HCT116 (cell line): Measurements from ENCODE around the gene CPNE5. TPM values are rescaled to one million over a fixed set of nuclear protein-coding genes. Genes with fewer than 3 reads are reported as not detected.

Source experiments
- ATAC-seq: fragments of 200-7000 bp; cut with Tn5 transposase; 2 replicates; pipeline ENCODE4 v1.9.1; 2020; ENCODE audit warnings: mild to moderate bottlenecking, moderate library complexity
- BruUV-seq: library from RNA; stranded (reverse); fragments of 400-500 nt; replicated peaks from 2 replicates; lab custom pipeline; 2021; lab: Mats Ljungman, UMichigan
- CTCF ChIA-PET: fragments of 300-600 bp; sonication (Branson Sonifier 250); formaldehyde crosslinking; loops from one replicate; lab custom pipeline; 2021; ENCODE audit warnings: antibody characterized with exemption; lab: Charles Lee
- POLR2A ChIA-PET: fragments of 300-600, 350-600 bp; sonication (Branson Sonifier 250); formaldehyde crosslinking; loops from one replicate; lab custom pipeline; 2021; ENCODE audit warnings: antibody characterized with exemption; lab: Charles Lee
- RAD21 ChIA-PET, 2 experiments: fragments of 300-600 bp; sonication (Branson Sonifier 250); formaldehyde crosslinking; loops; one replicate each; lab custom pipeline; 2023; ENCODE audit warnings: low total read pairs in 2 of 2; ENCODE audit not compliant: uncharacterized antibody in 2 of 2, unreplicated experiment in 2 of 2, low non-redundant PET in 1 of 2; lab: Charles Lee
- DNase-seq: peaks from one replicate; pipeline ENCODE4 v3.0.0-alpha.2; 2010; ENCODE audit warnings: low read depth, low spot score
- H2AFZ ChIP-seq: fragments of 200-600 bp; shearing (Covaris generic), sonication (generic); 2 replicates; pipeline ENCODE4 v1.6.1; 2017; ENCODE audit warnings: low read depth, mixed run types, mixed read lengths, antibody characterized with exemption, low read length; ENCODE audit not compliant: poor library complexity, severe bottlenecking
- H3K27ac ChIP-seq: 2 replicates; pipeline ENCODE4 v1.5.1; 2012; ENCODE audit warnings: low read depth, low read length
- H3K27me3 ChIP-seq: fragments of 200-600 bp; sonication (generic); 2 replicates; pipeline ENCODE4 v1.6.1; 2016; ENCODE audit warnings: mixed run types, low read length, mixed read lengths; ENCODE audit not compliant: insufficient read depth
- H3K36me3 ChIP-seq, 2 experiments: fragments of 200-500 bp in 1 of 2; fragments of 200-600 bp in 1 of 2; sonication (Bioruptor generic) in 1 of 2; sonication (generic) in 1 of 2; 2 replicates each; pipeline versions ENCODE4 v1.5.1 to v1.6.1; 2014 to 2016; ENCODE audit warnings: low read length in 2 of 2, inconsistent platforms in 1 of 2, mixed read lengths in 1 of 2, mixed run types in 1 of 2; ENCODE audit not compliant: insufficient read depth in 2 of 2, control insufficient read depth in 1 of 2
- H3K4me1 ChIP-seq, 2 experiments: fragments of 200-600 bp in 1 of 2; sonication (generic) in 1 of 2; 2 replicates each; pipeline versions ENCODE4 v1.5.1 to v1.6.1; 2012 to 2017; ENCODE audit warnings: low read length in 2 of 2, inconsistent platforms in 1 of 2, mild to moderate bottlenecking in 1 of 2, mixed read lengths in 1 of 2, mixed run types in 1 of 2, moderate library complexity in 1 of 2; ENCODE audit not compliant: insufficient read depth in 2 of 2, control insufficient read depth in 1 of 2
- H3K4me2 ChIP-seq: fragments of 200-600 bp; sonication (generic); 2 replicates; pipeline ENCODE4 v1.6.1; 2017; ENCODE audit warnings: mixed run types, low read length, mixed read lengths
- H3K4me3 ChIP-seq, 2 experiments: fragments of 200-600 bp in 1 of 2; sonication (generic) in 1 of 2; replicated peaks in 1 of 2; 2 replicates each; pipeline ENCODE4 v1.5.1; 2011 to 2016; ENCODE audit warnings: low read length in 2 of 2, control low read depth in 1 of 2, low read depth in 1 of 2, mild to moderate bottlenecking in 1 of 2, mixed read lengths in 1 of 2, mixed run types in 1 of 2
- H3K79me2 ChIP-seq: fragments of 200-600 bp; sonication (generic); 2 replicates; pipeline ENCODE4 v1.6.1; 2017; ENCODE audit warnings: mild to moderate bottlenecking, mixed run types, low read length, moderate library complexity, mixed read lengths; ENCODE audit not compliant: insufficient read depth
- H3K9ac ChIP-seq: fragments of 200-600 bp; sonication (generic); 2 replicates; pipeline ENCODE4 v1.6.1; 2016; ENCODE audit warnings: low read length, mixed read lengths
- H3K9me2 ChIP-seq: fragments of 200-600 bp; sonication (generic), shearing (Covaris generic); 2 replicates; pipeline ENCODE4 v1.6.1; 2017; ENCODE audit warnings: mixed run types, mild to moderate bottlenecking, moderate library complexity; ENCODE audit not compliant: insufficient read depth
- H3K9me3 ChIP-seq, 2 experiments: fragments of 200-500 bp in 1 of 2; fragments of 200-600 bp in 1 of 2; sonication (Bioruptor generic) in 1 of 2; sonication (generic) in 1 of 2; 2 replicates each; pipeline ENCODE4 v1.6.1; 2014 to 2017; ENCODE audit warnings: low read length in 2 of 2, mixed read lengths in 2 of 2, inconsistent platforms in 1 of 2, low read depth in 1 of 2, mild to moderate bottlenecking in 1 of 2, mixed run types in 1 of 2, moderate library complexity in 1 of 2; ENCODE audit not compliant: control insufficient read depth in 1 of 2, insufficient read depth in 1 of 2
- H4K20me1 ChIP-seq: fragments of 200-600 bp; sonication (generic), shearing (Covaris generic); 2 replicates; pipeline ENCODE4 v1.6.1; 2017; ENCODE audit warnings: mixed run types, mild to moderate bottlenecking, moderate library complexity; ENCODE audit not compliant: insufficient read depth
- ATF3 ChIP-seq: IDR thresholded peaks from 2 replicates; pipeline ENCODE4 v1.6.1; 2012
- CBX3 ChIP-seq: IDR thresholded peaks from 2 replicates; pipeline ENCODE4 v1.6.1; 2012; ENCODE audit warnings: low read depth
- CEBPB ChIP-seq: IDR thresholded peaks from 2 replicates; pipeline ENCODE4 v1.6.1; 2012; ENCODE audit warnings: low read depth
- EGR1 ChIP-seq: IDR thresholded peaks from 2 replicates; pipeline ENCODE4 v1.6.1; 2012; ENCODE audit warnings: low read depth
- ELF1 ChIP-seq: IDR thresholded peaks from 2 replicates; pipeline ENCODE4 v1.6.1; 2012; ENCODE audit warnings: low read depth, borderline replicate concordance
- EZH2phosphoT487 ChIP-seq: fragments of 200-600 bp; IDR thresholded peaks from 2 replicates; pipeline ENCODE4 v1.6.1; 2018; ENCODE audit warnings: antibody characterized with exemption, borderline replicate concordance
- JUND ChIP-seq: IDR thresholded peaks from 2 replicates; pipeline ENCODE4 v1.6.1; 2012
- POLR2A ChIP-seq: IDR thresholded peaks from 2 replicates; pipeline ENCODE4 v1.7.0; 2011; ENCODE audit warnings: borderline replicate concordance; ENCODE audit not compliant: insufficient read depth, insufficient read length; ENCODE audit errors: extremely low read depth
- POLR2AphosphoS5 ChIP-seq: IDR thresholded peaks from 2 replicates; pipeline ENCODE4 v1.6.1; 2011; ENCODE audit warnings: mild to moderate bottlenecking, low read depth, low read length, moderate library complexity
- RAD21 ChIP-seq: IDR thresholded peaks from 2 replicates; pipeline ENCODE4 v1.6.1; 2012; ENCODE audit warnings: low read depth, mild to moderate bottlenecking
- SP1 ChIP-seq: IDR thresholded peaks from 2 replicates; pipeline ENCODE4 v1.6.1; 2012; ENCODE audit warnings: low read depth
- SRF ChIP-seq: IDR thresholded peaks from 2 replicates; pipeline ENCODE4 v1.6.1; 2012; ENCODE audit warnings: low read depth
- TCF7L2 ChIP-seq: IDR thresholded peaks from 2 replicates; pipeline ENCODE4 v1.7.0; 2011; ENCODE audit warnings: borderline replicate concordance, inconsistent platforms; ENCODE audit not compliant: insufficient read depth, insufficient read length; ENCODE audit errors: extremely low read depth
- YY1 ChIP-seq: IDR thresholded peaks from 2 replicates; pipeline ENCODE4 v1.6.1; 2011; ENCODE audit warnings: low read length, low read depth, moderate library complexity, mild to moderate bottlenecking; ENCODE audit not compliant: insufficient replicate concordance; ENCODE audit errors: extremely low read depth
- ZFX ChIP-seq: fragments of 450-650 bp; IDR thresholded peaks from 2 replicates; pipeline ENCODE4 v1.6.1; 2017
- intact Hi-C: fragments of 100-400 bp; cut with micrococcal nuclease; formaldehyde crosslinking; loops from 2 replicates; pipeline ENCODE4 v1.10.0; 2022
- total RNA-seq: library from RNA; stranded (reverse); gene quantifications from one replicate; pipeline ENCODE4 v1.2.1, GENCODE V29; 2021; ENCODE audit not compliant: unreplicated experiment
- TF ChIP-seq, protein P1 (sequence below): IDR thresholded peaks from 2 replicates; pipeline ENCODE4 v1.6.1; 2011; ENCODE audit warnings: mild to moderate bottlenecking, low read length, moderate library complexity; ENCODE audit not compliant: insufficient replicate concordance; ENCODE audit errors: extremely low read depth

Gene CPNE5
- total RNA-seq, 1 experiment from 2014 or later, result not detected

- no TSS peak for BruUV-seq
- Histone ChIP-seq H3K79me2 (no peaks in the 10 kb centered on the region), H3K4me2 (no peak overlapping the region), H3K36me3 (no peaks in the 10 kb centered on the region), H3K27me3 (no peaks in the 10 kb centered on the region), H2AFZ (no peak overlapping the region), H3K4me1 (peaks cover 4 to 8% of the 10 kb centered on the region in 2 experiments; a peak in 3 of 4 replicates), H4K20me1 (no peaks in the 10 kb centered on the region), H3K9me2 (no peaks in the 10 kb centered on the region), H3K27ac (no peak overlapping the region), H3K9me3 (no peaks in the 10 kb centered on the region), H3K4me3 (no peak overlapping the region), H3K9ac (no peak overlapping the region)
- intact Hi-C loops, result no loop called here
- POLR2A ChIA-PET, result no interaction called here
- RAD21 ChIA-PET, result no interaction called here
- DNase-seq, result no peak
- no peak for ATAC-seq
- CTCF ChIA-PET, result no interaction called here
- no peak for TF ChIP-seq EGR1
- TF ChIP-seq JUND, result no peak
- TF ChIP-seq POLR2AphosphoS5, result no peak
- TF ChIP-seq ATF3, result no peak
- TF ChIP-seq POLR2A, result no peak
- TF ChIP-seq CBX3, result no peak
- no peak for TF ChIP-seq EZH2phosphoT487
- no peak for TF ChIP-seq RAD21
- TF ChIP-seq TCF7L2, result no peak
- no peak for TF ChIP-seq ELF1
- TF ChIP-seq CEBPB, result no peak
- no peak for TF ChIP-seq SP1
- TF ChIP-seq SRF, result no peak
- TF ChIP-seq YY1, result no peak
- TF ChIP-seq, protein P1, sequence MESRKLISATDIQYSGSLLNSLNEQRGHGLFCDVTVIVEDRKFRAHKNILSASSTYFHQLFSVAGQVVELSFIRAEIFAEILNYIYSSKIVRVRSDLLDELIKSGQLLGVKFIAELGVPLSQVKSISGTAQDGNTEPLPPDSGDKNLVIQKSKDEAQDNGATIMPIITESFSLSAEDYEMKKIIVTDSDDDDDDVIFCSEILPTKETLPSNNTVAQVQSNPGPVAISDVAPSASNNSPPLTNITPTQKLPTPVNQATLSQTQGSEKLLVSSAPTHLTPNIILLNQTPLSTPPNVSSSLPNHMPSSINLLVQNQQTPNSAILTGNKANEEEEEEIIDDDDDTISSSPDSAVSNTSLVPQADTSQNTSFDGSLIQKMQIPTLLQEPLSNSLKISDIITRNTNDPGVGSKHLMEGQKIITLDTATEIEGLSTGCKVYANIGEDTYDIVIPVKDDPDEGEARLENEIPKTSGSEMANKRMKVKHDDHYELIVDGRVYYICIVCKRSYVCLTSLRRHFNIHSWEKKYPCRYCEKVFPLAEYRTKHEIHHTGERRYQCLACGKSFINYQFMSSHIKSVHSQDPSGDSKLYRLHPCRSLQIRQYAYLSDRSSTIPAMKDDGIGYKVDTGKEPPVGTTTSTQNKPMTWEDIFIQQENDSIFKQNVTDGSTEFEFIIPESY, result no peak
- TF ChIP-seq ZFX, result no peak
These were observed 15.0 kb downstream of the CPNE5 start for GRCh38 chr6:36824253-36824652.
